GM21619 (cell line): ENCODE results near the gene CD3G.
"Not testable (repeated sequence)": the region's sequence is repeated elsewhere in the genome, so short reads cannot be mapped to it uniquely, and the experiment has no call there.

Experiments used
- ATAC-seq: cut with Tn5 transposase; IDR thresholded peaks from one replicate; pipeline ENCODE4 v1.9.1; 2021; ENCODE audit not compliant: unreplicated experiment

CD3G gene

GRCh38 chr11:118343981-118344515 lies at the start of gene CD3G:
CD3G (plus strand) TSS chr11:118344344; CDS start chr11:118344424, 80 bp downstream.
- ATAC-seq, result no peak

- ATAC-seq, result no peak
These were observed 48.9 kb upstream of the CD3G start for GRCh38 chr11:118295199-118295598.

GRCh38 chr11:118295815-118296454 lies 48.2 kb upstream of the CD3G start:
- no peak for ATAC-seq

- ATAC-seq, result no peak
These were observed 42.4 kb upstream of the CD3G start for GRCh38 chr11:118301600-118302195.

- ATAC-seq, result no peak
These were observed 39.9 kb upstream of the CD3G start for GRCh38 chr11:118304227-118304567.

GRCh38 chr11:118304568-118305248 lies 39.4 kb upstream of the CD3G start, which contains the start of gene CD3E:
CD3E (plus strand) TSS chr11:118304730; CDS start chr11:118304953, 223 bp downstream.
- ATAC-seq, result no peak

- no peak for ATAC-seq
These were observed 38.4 kb upstream of the CD3G start for GRCh38 chr11:118305726-118306125.

- ATAC-seq, result no peak
These were observed 37.6 kb upstream of the CD3G start for GRCh38 chr11:118306556-118306955.

GRCh38 chr11:118308995-118309528 lies 35.1 kb upstream of the CD3G start:
- ATAC-seq, result not testable (repeated sequence)

GRCh38 chr11:118310271-118310670 lies 33.9 kb upstream of the CD3G start:
- no peak for ATAC-seq

GRCh38 chr11:118310781-118311485 lies 33.2 kb upstream of the CD3G start:
- ATAC-seq, result no peak

- no peak for ATAC-seq
These were observed 32.6 kb upstream of the CD3G start for GRCh38 chr11:118311518-118311917.

GRCh38 chr11:118312328-118312727 lies 31.8 kb upstream of the CD3G start:
- ATAC-seq, result no peak

GRCh38 chr11:118313242-118313641 lies 30.9 kb upstream of the CD3G start:
- no peak for ATAC-seq

- no peak for ATAC-seq
These were observed 29.1 kb upstream of the CD3G start for GRCh38 chr11:118314988-118315411.

- ATAC-seq, result no peak
These were observed 26.0 kb upstream of the CD3G start for GRCh38 chr11:118318124-118318523.

- no peak for ATAC-seq
These were observed 25.4 kb upstream of the CD3G start for GRCh38 chr11:118318581-118319336.

- ATAC-seq, result no peak
These were observed 24.8 kb upstream of the CD3G start for GRCh38 chr11:118319337-118319707.

GRCh38 chr11:118320515-118320914 lies 23.6 kb upstream of the CD3G start:
- no peak for ATAC-seq

- ATAC-seq, result no peak
These were observed 22.6 kb upstream of the CD3G start for GRCh38 chr11:118321386-118322082.
